ENCODE data around the gene DGKI.

DGKI gene

DNA sequence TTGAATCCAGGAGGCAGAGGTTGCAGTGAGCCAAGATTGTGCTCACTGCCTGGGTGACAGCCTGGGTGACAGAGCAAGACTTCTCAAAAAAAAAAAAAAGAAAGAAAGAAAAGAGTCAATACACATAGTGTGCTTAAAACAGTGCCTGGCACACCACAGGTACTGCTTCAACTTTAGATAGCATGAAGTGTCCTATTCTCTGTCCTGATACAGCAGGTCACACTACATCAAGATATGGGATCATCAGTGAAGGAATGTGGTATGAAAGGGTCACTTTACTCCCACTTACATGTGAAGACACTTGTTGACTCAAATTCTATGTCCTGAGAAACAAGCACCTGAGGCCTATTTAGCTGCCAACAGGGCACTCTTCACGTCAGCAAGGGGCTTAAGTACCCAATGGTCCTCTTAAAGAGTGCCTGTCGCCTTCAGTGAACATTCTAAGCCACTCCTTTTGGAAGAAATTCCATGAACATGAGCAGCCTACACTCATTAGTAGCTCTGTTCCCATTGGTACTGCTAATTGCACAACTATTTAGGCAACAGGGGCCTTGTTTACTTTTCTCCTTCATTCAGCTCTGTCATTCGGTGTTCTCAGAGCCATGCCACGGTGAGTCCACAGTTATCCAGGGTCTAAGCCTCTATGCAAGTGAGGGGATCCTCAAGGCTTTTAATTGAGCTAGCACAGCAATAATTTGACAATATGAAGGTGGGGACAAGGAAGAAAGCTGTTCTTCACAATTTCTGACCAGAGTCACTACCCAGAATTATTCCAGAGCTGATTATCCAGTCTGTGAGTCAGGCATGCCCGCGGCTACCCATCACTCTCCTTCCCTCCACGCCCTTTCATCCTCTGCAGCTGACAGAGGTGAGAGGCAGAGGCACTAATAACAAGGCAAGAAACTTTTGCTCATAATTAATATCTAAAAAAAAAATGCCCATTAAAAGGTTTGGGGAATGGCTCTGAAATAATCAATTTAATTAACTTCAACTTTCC lies 446.6 kb downstream of the DGKI start:
- DNase-seq, result peak; percentile 56

DNA sequence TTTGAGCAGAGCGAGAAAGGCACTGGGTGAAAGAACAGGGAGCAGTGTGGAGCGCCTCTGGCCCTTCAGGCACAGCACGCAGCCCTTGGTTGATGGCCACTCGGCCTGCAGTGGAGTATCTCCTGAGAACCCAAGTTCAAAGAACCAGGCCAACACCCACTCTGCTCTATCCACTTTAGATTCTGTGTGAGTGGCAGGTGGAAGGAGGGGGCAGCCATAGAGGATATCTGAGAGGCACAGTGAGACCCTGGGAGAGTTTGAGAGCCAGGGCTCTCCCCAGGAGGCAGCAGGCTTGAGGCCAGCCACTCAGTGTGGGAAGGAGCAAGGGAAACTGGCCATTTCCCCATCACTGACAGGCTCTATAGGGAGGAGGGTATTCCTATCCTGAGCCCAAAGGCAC lies 450.7 kb downstream of the DGKI start:
- no peak for DNase-seq

- no peak for DNase-seq
Observed at GRCh38 chr7:137395420-137395819, 451.4 kb downstream of the DGKI start.

DNA sequence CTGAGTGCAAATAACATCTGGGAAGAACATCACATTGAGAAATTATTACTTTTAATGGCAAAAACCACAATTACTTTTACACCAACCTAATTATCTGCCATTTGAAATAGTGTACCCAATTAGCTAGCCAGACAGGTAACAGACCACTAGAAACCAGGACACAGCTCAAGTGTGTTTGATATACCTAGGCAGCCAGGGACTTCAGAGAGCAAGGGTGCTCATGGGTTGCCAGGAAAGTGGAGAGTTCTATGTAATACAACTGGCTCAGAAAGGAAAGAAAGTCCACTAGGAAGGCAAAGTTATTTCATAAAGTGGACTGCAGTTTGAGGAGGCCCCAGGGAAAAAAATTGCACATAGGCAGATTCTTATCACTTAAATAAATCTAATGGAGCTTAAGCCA lies 453.2 kb downstream of the DGKI start:
- no peak for DNase-seq

DNA sequence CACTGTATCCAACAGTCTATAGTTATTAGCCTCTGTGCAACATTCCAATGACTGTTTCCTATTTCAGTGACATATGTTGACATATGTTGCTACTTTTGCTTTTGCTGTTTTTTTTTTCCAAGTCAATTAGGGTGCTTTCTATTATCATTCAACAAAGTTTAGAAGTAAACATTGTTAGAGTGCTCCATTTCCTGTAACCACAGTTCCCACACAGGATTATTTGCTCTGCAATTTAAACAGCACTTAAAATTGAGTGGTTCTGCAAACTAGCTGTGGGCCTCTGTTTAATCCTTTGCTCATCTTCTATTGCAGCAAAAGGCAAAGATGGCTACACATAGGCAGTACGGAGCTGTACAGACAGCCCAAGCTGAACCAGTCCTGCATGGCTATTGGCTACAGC lies 456.7 kb downstream of the DGKI start:
- no peak for DNase-seq

DNA sequence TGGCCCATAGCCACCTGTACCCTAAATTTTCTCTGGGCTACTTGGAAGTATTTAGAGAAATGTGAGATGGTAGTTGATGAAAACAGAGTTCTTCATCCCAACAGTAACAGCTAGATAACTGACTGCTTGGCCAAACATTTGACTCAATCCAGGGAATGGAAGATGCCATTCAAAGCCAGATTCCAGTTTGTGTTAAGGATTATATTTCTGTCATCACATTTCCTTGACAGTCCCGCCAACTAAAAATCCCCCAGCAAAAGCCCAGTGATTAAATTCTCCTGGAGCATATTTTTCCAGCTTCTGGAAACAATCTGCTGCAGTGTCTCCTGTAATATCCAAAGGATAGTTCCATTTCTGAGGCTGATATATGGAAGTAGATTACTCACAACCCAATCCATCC lies 457.9 kb downstream of the DGKI start:
- DNase-seq, result no peak

DNA sequence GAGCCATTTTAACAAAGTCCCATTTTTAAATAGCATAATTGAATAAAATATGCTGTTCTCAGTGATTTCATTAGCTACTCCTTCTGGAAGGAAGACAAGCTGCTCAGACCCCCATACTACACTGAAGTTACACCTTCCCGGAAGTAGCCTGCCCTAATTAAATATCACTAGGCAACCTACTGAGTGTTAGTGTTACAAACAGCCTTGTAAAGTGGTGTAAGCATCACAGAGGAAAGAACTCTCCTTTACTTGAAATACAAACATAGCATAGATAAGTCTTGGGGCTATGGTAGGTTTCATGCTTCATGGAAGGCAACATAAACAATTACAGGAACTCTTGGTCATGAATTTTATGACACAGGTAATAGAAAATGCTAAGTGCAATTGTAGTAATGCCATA lies 459.8 kb downstream of the DGKI start:
- DNase-seq, result no peak

DNA sequence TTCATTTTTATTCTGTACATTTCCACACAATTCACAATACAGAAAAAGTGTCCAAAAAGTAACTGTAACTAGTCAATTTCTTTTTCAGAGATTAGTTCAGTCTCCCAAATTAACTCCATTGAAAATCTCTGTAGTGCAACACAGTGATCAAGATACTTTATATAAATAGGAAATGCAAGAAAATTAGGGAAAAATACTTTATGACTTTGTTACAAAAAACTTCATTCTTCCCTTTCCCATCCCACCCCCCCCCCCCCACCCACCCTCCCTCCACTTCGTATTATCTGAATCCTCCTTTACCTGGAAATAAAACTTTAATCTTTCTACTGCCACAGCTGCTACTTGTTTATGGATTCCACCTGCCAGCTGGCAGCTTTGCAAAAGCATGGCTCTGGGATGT lies 465.7 kb downstream of the DGKI start:
- no peak for DNase-seq

DNA sequence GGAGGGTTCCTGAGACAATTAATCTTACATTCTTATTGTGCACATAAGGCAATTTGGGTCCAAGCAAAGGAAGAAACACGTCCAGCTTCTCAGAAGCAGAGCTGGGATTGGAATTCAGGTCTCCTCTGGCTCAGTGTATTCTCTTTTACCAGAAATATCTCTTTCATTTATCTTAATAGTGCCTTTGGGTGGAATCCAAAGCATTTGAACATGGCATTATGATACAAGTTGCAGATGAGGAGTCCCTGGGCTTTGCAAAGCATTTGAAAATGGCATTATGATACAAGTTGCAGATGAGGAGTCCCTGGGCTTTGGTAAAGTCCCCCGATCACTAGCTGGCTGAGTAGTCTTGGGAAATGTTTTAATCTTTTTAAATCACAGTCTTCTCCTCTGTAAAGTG lies 473.3 kb downstream of the DGKI start:
- DNase-seq, result no peak

- no peak for DNase-seq
Observed at GRCh38 chr7:137371616-137372015, 475.2 kb downstream of the DGKI start.

- no peak for DNase-seq
Observed at GRCh38 chr7:137366995-137367394, 479.8 kb downstream of the DGKI start.

- DNase-seq, result no peak
Observed at GRCh38 chr7:137363683-137364082, 483.1 kb downstream of the DGKI start.

DNA sequence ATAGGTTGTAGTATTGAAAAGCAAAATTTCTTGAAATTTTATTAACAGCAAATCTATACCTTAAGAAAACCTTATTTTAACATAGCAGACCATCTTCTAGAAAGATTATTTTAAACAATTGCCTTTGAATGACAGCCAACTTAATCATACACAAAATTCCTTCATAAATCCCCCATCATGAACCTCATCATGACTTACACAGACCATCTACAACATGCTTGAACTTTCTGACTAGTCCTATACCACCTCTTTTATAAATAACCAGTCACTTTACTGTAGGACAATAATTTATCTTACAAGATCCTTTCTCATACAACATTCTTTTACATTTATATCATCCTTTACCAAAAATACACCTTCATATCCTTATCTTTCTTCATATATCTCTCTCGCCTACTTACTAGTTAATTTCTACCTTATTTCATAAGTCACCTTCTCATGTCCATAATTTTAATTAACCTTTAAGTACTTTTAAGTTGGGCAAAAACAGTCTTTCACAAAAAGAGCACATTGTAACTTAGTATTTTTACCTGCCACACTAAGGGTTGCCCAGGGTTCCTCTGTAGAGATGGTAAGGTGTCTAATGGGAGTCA lies 486.6 kb downstream of the DGKI start:
- peak; percentile 2 for DNase-seq

- DNase-seq, result no peak
Observed at GRCh38 chr7:137354961-137355360, 491.8 kb downstream of the DGKI start.

- peak; percentile 6 for DNase-seq
Observed at GRCh38 chr7:137354396-137354795, 492.4 kb downstream of the DGKI start.

DNA sequence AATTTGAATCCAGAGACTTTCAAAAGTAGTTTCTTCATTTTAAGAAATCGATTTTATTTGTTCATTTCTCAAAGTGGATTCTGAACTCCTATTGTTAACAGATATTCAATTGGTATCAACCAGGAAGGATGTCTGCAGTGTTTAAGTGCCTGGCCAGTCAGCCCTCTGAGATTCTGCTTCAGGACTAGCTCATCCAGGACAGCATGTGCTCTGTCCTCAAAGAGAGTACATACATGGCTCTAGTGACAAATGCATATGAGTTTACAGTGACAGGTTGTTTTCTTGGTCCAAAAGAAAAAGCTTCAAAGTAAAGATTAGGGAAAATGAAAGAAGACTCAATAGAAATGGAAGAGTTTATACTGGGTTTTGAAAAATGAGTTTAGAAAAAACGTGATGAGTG lies 494.8 kb downstream of the DGKI start:
- no peak for DNase-seq

GRCh38 chr7:137345799-137346449 lies 500.9 kb downstream of the DGKI start:
- no peak for DNase-seq

DNA sequence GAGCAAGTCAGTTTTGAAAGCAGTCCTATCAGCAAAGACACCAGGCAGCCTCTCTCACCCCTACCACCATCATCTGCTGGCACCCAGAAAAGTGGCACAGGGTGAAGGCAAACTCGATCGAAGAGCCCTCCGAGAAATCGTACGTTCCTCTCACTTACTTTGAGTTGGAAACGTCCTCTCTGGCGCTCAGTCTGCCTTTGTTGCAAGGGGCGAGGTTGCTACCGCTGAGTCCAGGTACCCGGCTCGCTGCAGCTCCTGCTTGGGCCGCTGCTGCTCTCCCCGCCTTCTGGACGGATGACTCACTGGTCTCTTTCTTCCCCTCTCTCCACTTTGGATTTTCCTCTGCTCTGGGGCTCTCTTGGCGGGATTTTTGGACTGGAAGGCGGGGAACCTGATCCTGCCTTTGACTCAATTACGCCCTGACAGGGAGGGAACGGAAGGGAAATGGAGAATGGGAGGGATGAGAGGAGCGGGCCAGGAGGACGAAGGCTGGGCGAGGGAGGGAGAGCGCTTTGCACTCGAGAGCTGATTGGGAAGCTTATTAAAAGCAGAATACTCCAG lies 503.4 kb downstream of the DGKI start, which contains the start of gene PTN:
PTN (minus strand) TSS at position 453 of the 561 bp plus-strand sequence. CDS start 88,760 bp downstream, outside the sequence.
- DNase-seq, result peak; percentile 81

DNA sequence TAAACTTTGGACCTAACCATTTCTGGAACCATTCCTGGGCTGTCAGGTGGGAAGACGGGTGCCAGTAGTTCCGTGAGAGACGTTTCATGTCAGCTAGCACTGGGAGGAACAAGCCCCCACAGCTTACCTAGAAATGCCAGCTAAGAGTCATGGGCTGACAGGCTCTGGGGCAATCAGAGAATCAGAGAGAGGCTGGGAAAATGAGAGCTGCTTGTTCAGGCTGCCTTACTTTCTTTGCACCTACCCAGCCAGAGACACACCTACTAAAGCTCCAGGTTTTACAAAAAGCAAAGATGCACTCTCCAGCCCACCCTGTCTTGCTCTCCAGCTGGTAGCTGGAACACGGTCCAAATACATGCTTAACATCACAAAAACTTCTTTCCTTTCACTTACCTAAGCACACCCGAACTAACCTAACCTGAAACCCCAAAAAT lies 503.9 kb downstream of the DGKI start:
- DNase-seq, result peak; percentile 11

- peak; percentile 4 for DNase-seq
Observed at GRCh38 chr7:137342265-137342664, 504.5 kb downstream of the DGKI start.

- no peak for DNase-seq
Observed at GRCh38 chr7:137337902-137338301, 508.9 kb downstream of the DGKI start.

GRCh38 chr7:137335814-137336213 lies 511.0 kb downstream of the DGKI start:
- DNase-seq, result no peak

GRCh38 chr7:137331378-137331777 lies 515.4 kb downstream of the DGKI start:
- peak; percentile 32 for DNase-seq

Measured in EL (cell line).